Jurkat, Clone E6-1 (cell line): Measurements from ENCODE around the gene TTC23.
"Not testable (repeated sequence)": the region's sequence is repeated elsewhere in the genome, so short reads cannot be mapped to it uniquely, and the experiment has no call there.

Source experiments
- DNase-seq: peaks from one replicate; pipeline ENCODE4 v3.0.0-alpha.2; 2011; ENCODE audit warnings: low read depth, low spot score
- H3K4me3 ChIP-seq: 2 replicates; pipeline ENCODE4 v1.5.1; 2011; ENCODE audit warnings: mild to moderate bottlenecking, low read length, control low read depth, moderate library complexity

Gene TTC23

GRCh38 chr15:99114511-99115299 is 134.7 kb downstream of the TTC23 start:
- no peak for DNase-seq
- H3K4me3 ChIP-seq = no peak overlapping the region

- H3K4me3 ChIP-seq = no peak overlapping the region
- no peak for DNase-seq
Observed at GRCh38 chr15:99113547-99114271, 135.7 kb downstream of the TTC23 start.

GRCh38 chr15:99111641-99112040 is 137.7 kb downstream of the TTC23 start:
- not testable (repeated sequence) for H3K4me3 ChIP-seq, DNase-seq

- DNase-seq = peak; percentile 52
- no peak overlapping the region for H3K4me3 ChIP-seq
Observed at GRCh38 chr15:99110581-99111320, 138.6 kb downstream of the TTC23 start.

GRCh38 chr15:99110093-99110492 is 139.3 kb downstream of the TTC23 start:
- no peak overlapping the region for H3K4me3 ChIP-seq
- DNase-seq = no peak

GRCh38 chr15:99109555-99110021 is 139.8 kb downstream of the TTC23 start:
- H3K4me3 ChIP-seq = no peak overlapping the region
- no peak for DNase-seq

GRCh38 chr15:99108993-99109392 is 140.4 kb downstream of the TTC23 start:
- no peak for DNase-seq
- H3K4me3 ChIP-seq = no peak overlapping the region

- peak; percentile 17 for DNase-seq
- no peak overlapping the region for H3K4me3 ChIP-seq
Observed at GRCh38 chr15:99106417-99107220, 142.8 kb downstream of the TTC23 start.

- H3K4me3 ChIP-seq = peak overlapping the region; percentile 23
- peak; percentile 29 for DNase-seq
Observed at GRCh38 chr15:99105514-99106341, 143.7 kb downstream of the TTC23 start.

GRCh38 chr15:99104788-99105513 is 144.4 kb downstream of the TTC23 start, which contains the start of gene SYNM:
Gene SYNM, plus strand, starts transcription at chr15:99105080. Its CDS starts 120 bp downstream, at chr15:99105200.
- H3K4me3 ChIP-seq = peak within 1 kb of the TSS; percentile 35

GRCh38 chr15:99103279-99103678 is 146.1 kb downstream of the TTC23 start:
- no peak for DNase-seq

More at GRCh38 chr15:99104788-99105513, 144.4 kb downstream of the TTC23 start, which contains the start of gene SYNM:
- no peak for DNase-seq

GRCh38 chr15:99102332-99103235 is 146.8 kb downstream of the TTC23 start:
- H3K4me3 ChIP-seq = no peak overlapping the region
- no peak for DNase-seq

More at GRCh38 chr15:99103279-99103678, 146.1 kb downstream of the TTC23 start:
- no peak overlapping the region for H3K4me3 ChIP-seq

- DNase-seq = no peak
- H3K4me3 ChIP-seq = no peak overlapping the region
Observed at GRCh38 chr15:99101501-99101900, 147.9 kb downstream of the TTC23 start.

- peak overlapping the region; percentile 23 for H3K4me3 ChIP-seq
- DNase-seq = no peak
Observed at GRCh38 chr15:99100245-99101173, 148.9 kb downstream of the TTC23 start.

- no peak for DNase-seq
- H3K4me3 ChIP-seq = no peak overlapping the region
Observed at GRCh38 chr15:99099661-99100060, 149.7 kb downstream of the TTC23 start.
